GM23248 (cell line): Measurements from ENCODE around the gene PCP4. TPM values are rescaled to one million over a fixed set of nuclear protein-coding genes. Genes with fewer than 3 reads are reported as not detected.

Experiments
- DNase-seq: peaks from one replicate; pipeline ENCODE4 v3.0.0-alpha.2; 2015
- H2AFZ ChIP-seq: fragments of 200-600 bp; sonication (generic); 2 replicates; pipeline ENCODE4 v1.6.1; 2016; ENCODE audit warnings: antibody characterized with exemption
- H3F3A ChIP-seq: fragments of 200-600 bp; sonication (generic); 2 replicates; pipeline ENCODE4 v1.6.1; 2016; ENCODE audit warnings: mild to moderate bottlenecking, antibody characterized with exemption, mixed run types; ENCODE audit not compliant: insufficient read depth
- H3K27ac ChIP-seq: fragments of 200-600 bp; sonication (generic); 2 replicates; pipeline ENCODE4 v1.5.1; 2016; ENCODE audit warnings: mild to moderate bottlenecking
- H3K27me3 ChIP-seq: fragments of 200-600 bp; sonication (generic); replicated peaks from 2 replicates; pipeline ENCODE4 v1.6.1; 2016; ENCODE audit warnings: mild to moderate bottlenecking; ENCODE audit not compliant: insufficient read depth
- H3K36me3 ChIP-seq: fragments of 200-600 bp; sonication (generic); 2 replicates; pipeline ENCODE4 v1.6.1; 2016; ENCODE audit warnings: low read depth, mild to moderate bottlenecking
- H3K4me1 ChIP-seq: fragments of 200-600 bp; sonication (generic); 2 replicates; pipeline ENCODE4 v1.6.1; 2016; ENCODE audit warnings: mild to moderate bottlenecking; ENCODE audit not compliant: insufficient read depth
- H3K4me2 ChIP-seq: fragments of 200-600 bp; sonication (generic); one replicate; pipeline ENCODE4 v1.6.1; 2016; ENCODE audit warnings: mild to moderate bottlenecking; ENCODE audit not compliant: unreplicated experiment
- H3K4me3 ChIP-seq: fragments of 200-600 bp; sonication (generic); 2 replicates; pipeline ENCODE4 v1.5.1; 2016; ENCODE audit warnings: mild to moderate bottlenecking
- H3K79me2 ChIP-seq: fragments of 200-600 bp; sonication (generic); 2 replicates; pipeline ENCODE4 v1.6.1; 2016; ENCODE audit warnings: mild to moderate bottlenecking; ENCODE audit not compliant: insufficient read depth
- H3K9ac ChIP-seq: fragments of 200-600 bp; sonication (generic); 2 replicates; pipeline ENCODE4 v1.6.1; 2016; ENCODE audit warnings: mild to moderate bottlenecking
- H3K9me2 ChIP-seq: fragments of 200-600 bp; sonication (generic); 2 replicates; pipeline ENCODE4 v1.6.1; 2016; ENCODE audit warnings: mixed run types, mild to moderate bottlenecking, moderate library complexity; ENCODE audit not compliant: insufficient read depth
- H3K9me3 ChIP-seq: fragments of 200-600 bp; sonication (generic); one replicate; pipeline ENCODE4 v1.6.1; 2017; ENCODE audit warnings: low read depth
- H4K20me1 ChIP-seq: fragments of 200-600 bp; sonication (generic); 2 replicates; pipeline ENCODE4 v1.6.0; 2016; ENCODE audit not compliant: insufficient read depth
- EZH2 ChIP-seq: fragments of 200-600 bp; sonication (generic); IDR thresholded peaks from 2 replicates; pipeline ENCODE4 v1.6.1; 2018; ENCODE audit warnings: antibody characterized with exemption, mild to moderate bottlenecking; ENCODE audit not compliant: insufficient read depth, poor library complexity, severe bottlenecking
- EZH2phosphoT487 ChIP-seq: fragments of 200-600 bp; sonication (generic); IDR thresholded peaks from 2 replicates; pipeline ENCODE4 v1.6.1; 2018; ENCODE audit warnings: antibody characterized with exemption, moderate library complexity, mild to moderate bottlenecking, low read depth; ENCODE audit not compliant: insufficient read depth
- WGBS, 2 experiments: methylation state at CpG; one replicate each; pipeline ENCODE4 v1.1.6; 2015 to 2017; ENCODE audit warnings: low lambda C conversion rate in 2 of 2, low coverage in 1 of 2; ENCODE audit errors: missing lambda C conversion rate in 2 of 2; 5-methylcytosine and 5-hydroxymethylcytosine counted together
- in situ Hi-C: fragments of 300-500 bp; cut with MboI; formaldehyde crosslinking; loops from 2 replicates; pipeline ENCODE4 v1.15.0; 2020
- polyA plus RNA-seq: library from polyadenylated mRNA; unstranded; fragments of >200 nt; fragmentation: Nextera tagmentation; extraction: Ambion mirVana; gene quantifications from 2 replicates; pipeline ENCODE4 v1.2.1, GENCODE V29; 2016
- total RNA-seq: library from RNA; depleted of rRNA; stranded (reverse); fragments of >200 nt; shearing (Covaris generic); gene quantifications from 2 replicates; pipeline ENCODE4 v1.2.3, GENCODE V29; 2014

PCP4 gene
- total and polyA plus RNA-seq, 2 experiments from 2014 or later: not detected

DNA sequence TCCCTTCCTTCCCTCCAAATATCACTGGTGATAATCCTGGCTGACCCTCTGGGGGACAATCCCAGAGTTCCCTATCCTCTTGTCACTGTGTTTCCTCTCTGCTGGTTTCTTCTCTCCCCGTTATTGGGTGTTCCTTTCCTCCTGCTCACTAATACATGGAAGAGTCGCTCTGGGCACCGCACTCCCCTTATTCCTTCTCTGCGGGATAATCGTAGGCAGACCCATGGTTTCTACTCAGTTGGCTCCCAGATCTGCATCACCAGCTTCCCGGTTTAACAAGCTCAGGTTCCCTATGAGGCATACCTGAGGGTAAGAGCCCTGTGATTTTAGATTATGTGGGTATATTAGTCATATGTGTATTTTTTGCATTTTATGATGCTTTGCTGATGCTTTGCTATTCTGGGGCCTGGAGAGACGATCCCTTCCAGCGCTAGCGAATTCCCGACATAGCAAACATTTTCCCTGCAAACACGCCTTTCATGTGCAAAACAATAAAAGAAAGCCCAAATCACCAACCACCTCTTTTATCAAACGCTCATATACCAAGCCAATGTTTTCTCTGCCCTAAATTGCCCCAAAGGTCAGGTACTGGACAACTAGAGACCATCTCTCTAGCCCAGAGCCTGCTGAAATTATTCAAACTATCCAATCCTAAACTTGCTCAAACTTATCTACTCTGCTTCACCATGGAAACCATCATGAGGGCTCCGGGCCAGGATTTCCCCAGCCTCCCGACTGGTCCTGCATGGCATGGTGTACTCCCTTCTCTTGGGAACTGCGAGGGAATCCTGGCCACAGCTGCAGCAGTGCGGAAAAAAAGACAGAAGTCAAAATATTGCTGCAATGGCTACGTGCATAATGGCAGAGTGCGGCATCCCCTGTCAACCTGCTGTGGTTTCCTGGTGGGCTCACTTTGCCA, 84.2 kb downstream of the PCP4 start:
- no peaks in the 10 kb centered on the region for H3K27me3 ChIP-seq
- no peaks in the 10 kb centered on the region for H3K9me2 ChIP-seq
- TF ChIP-seq EZH2: no peak
- no peak for TF ChIP-seq EZH2phosphoT487
- in situ Hi-C loops: no loop called here
- H3K9ac ChIP-seq: no peak overlapping the region
- H4K20me1 ChIP-seq: no peaks in the 10 kb centered on the region
- no peak overlapping the region for H3K27ac ChIP-seq
- no peaks in the 10 kb centered on the region for H3K4me1 ChIP-seq
- 28 to 31% methylated on average over 18 of the region's 18 CpGs for WGBS, 2 experiments
- no peaks in the 10 kb centered on the region for H3K36me3 ChIP-seq
- DNase-seq: no peak
- no peak overlapping the region for H2AFZ ChIP-seq
- H3K4me2 ChIP-seq: no peak overlapping the region
- H3K4me3 ChIP-seq: no peak overlapping the region
- no peaks in the 10 kb centered on the region for H3F3A ChIP-seq
- no peaks in the 10 kb centered on the region for H3K79me2 ChIP-seq
- no peaks in the 10 kb centered on the region for H3K9me3 ChIP-seq

DNA sequence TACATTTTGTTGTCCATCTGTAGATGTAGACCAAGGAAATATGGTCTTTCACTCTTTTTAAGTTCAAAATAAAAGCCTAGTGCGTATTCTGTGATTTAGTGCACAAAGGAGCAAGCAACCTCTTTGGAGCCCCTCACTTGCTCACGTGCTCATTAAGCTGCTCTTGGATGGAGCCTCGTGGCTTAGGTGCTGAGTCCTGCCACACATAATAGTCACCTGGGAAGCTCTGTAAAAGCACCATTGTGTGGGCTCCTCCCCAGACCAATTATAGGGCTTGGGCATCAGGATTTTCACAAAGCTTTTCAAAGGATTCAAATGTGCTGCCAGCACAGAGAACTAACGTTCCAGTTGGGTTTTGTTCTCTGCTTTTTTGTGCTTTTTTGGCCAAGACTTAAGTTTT, 85.0 kb downstream of the PCP4 start:
- no peak overlapping the region for H2AFZ ChIP-seq
- H3K79me2 ChIP-seq: no peaks in the 10 kb centered on the region
- no peak overlapping the region for H3K4me2 ChIP-seq
- no peaks in the 10 kb centered on the region for H3K9me3 ChIP-seq
- in situ Hi-C loops: no loop called here
- H3K27me3 ChIP-seq: no peaks in the 10 kb centered on the region
- no peaks in the 10 kb centered on the region for H3K4me1 ChIP-seq
- no peaks in the 10 kb centered on the region for H4K20me1 ChIP-seq
- H3K9ac ChIP-seq: no peak overlapping the region
- no peak overlapping the region for H3K4me3 ChIP-seq
- DNase-seq: no peak
- H3K36me3 ChIP-seq: no peaks in the 10 kb centered on the region
- 3 to 5% methylated on average over 4 of the region's 4 CpGs for WGBS, 2 experiments
- H3K27ac ChIP-seq: no peak overlapping the region
- H3F3A ChIP-seq: no peaks in the 10 kb centered on the region
- no peak for TF ChIP-seq EZH2
- TF ChIP-seq EZH2phosphoT487: no peak
- H3K9me2 ChIP-seq: no peaks in the 10 kb centered on the region

DNA sequence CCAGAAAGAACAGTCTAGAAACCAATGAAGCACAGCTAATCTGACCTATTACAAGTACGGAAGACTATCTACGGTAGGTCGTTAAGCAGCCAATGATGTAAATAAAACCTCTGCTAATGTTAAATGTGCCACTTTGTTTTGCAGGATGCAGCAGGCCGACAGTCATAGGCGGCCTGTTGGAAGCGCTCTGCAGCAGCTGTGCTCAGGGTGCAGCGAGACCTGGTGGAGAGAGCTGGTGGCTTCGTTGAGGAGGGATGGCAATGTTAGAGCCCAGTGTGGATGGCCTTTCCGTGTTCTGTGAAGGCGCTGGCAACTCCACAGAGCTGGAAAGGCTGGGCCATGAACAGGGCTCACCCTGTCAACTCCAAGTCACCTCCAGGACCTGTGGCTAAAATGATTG, 87.3 kb downstream of the PCP4 start:
- no peaks in the 10 kb centered on the region for H3K9me2 ChIP-seq
- DNase-seq: no peak
- no peaks in the 10 kb centered on the region for H3K36me3 ChIP-seq
- in situ Hi-C loops: no loop called here
- no peaks in the 10 kb centered on the region for H3K79me2 ChIP-seq
- H4K20me1 ChIP-seq: no peaks in the 10 kb centered on the region
- TF ChIP-seq EZH2: no peak
- TF ChIP-seq EZH2phosphoT487: no peak
- no peak overlapping the region for H3K9ac ChIP-seq
- H3F3A ChIP-seq: no peaks in the 10 kb centered on the region
- no peaks in the 10 kb centered on the region for H3K27me3 ChIP-seq
- H3K4me1 ChIP-seq: no peaks in the 10 kb centered on the region
- no peaks in the 10 kb centered on the region for H3K9me3 ChIP-seq
- 44 to 46% methylated on average over 10 of the region's 10 CpGs for WGBS, 2 experiments
- no peak overlapping the region for H3K4me3 ChIP-seq
- H2AFZ ChIP-seq: no peak overlapping the region
- H3K27ac ChIP-seq: no peak overlapping the region
- no peak overlapping the region for H3K4me2 ChIP-seq

DNA sequence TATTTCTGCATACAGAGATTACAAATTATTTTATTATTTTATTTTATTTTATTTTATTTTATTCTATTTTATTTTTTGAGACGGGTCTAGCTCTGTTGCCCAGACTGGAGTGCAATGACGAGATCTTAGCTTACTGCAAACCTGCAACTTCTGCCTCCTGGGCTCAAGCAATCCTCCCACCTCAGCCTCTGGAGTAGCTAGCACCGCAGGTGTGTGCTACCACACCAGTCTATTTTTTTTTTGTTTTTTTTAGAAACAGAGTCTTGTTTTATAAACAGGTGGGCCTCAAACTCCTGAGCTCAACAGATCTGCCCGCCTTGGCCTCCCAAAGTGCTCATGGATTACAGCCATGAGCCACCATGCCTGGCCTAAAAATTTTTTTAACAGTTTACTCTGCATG, 88.1 kb downstream of the PCP4 start:
- in situ Hi-C loops: no loop called here
- no peak for TF ChIP-seq EZH2
- no peak for TF ChIP-seq EZH2phosphoT487
- WGBS, 2 experiments: 14 to 17% methylated on average over 4 of the region's 4 CpGs

More for the DNA sequence above, 88.1 kb downstream of the PCP4 start:
- Histone ChIP-seq H3K4me3 (no peak overlapping the region), H3K9me2 (no peaks in the 10 kb centered on the region), H3F3A (no peaks in the 10 kb centered on the region), H3K27me3 (no peaks in the 10 kb centered on the region), H4K20me1 (no peaks in the 10 kb centered on the region), H3K4me1 (no peaks in the 10 kb centered on the region), H3K27ac (no peak overlapping the region), H2AFZ (no peak overlapping the region), H3K4me2 (no peak overlapping the region), H3K9me3 (no peaks in the 10 kb centered on the region), H3K79me2 (no peaks in the 10 kb centered on the region), H3K9ac (no peak overlapping the region), H3K36me3 (no peaks in the 10 kb centered on the region)
- no peak for DNase-seq
